Stimulated activated naive CD8-positive, alpha-beta T cell treated with anti-CD3 and anti-CD28 coated beads, Interleukin-15, Interleukin-2, amounts not matched to agents 100 U/mL and 50 U/mL, for 24 hours (primary cell): ENCODE data around the gene LYSMD2.

Experiments used
- ATAC-seq: fragments of 150-1000 bp; cut with Tn5 transposase; one replicate; pipeline ENCODE4 v1.10.0; 2021
- DNase-seq: peaks from one replicate; pipeline ENCODE4 v3.0.0; 2021

Gene LYSMD2

DNA sequence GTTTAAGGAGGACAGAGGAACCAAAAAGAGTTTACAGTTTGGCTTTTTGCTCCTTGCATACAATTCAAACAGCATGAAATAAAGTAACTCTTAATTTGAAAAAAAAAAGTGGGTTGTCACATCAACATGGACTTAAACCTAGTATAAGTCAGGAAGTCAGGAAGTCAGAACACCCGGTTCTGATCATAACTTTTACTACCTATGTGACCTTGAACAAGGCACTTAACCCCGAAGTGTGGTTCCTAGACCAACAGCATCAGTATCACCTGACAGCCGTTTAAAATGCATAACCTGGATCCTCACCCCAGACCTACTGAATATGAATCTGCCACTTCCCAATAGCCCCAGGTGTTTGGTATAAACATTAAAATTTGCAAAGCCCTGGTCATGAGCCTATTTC, 18.7 kb downstream of the LYSMD2 start:
- DNase-seq: no peak
- no peak for ATAC-seq

DNA sequence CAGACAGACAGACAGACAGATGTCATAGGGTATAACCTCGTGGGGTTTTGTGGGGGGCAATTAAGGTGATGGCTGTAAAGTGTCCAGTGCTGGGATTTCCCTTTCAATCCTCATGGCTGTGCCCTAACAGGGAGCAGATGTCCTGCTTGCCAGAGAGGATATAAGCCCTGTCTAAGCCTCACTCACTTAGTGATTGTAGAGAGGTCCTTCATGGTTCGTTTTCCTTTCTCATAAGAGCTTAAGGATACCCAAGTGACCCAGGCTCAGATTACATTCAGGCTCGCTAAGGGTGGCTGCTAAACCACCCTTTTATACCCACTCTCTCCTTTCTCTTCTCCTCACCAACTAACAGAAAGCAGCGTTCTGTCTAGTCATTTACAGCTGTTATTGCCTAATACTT, 19.2 kb downstream of the LYSMD2 start:
- ATAC-seq: no peak

DNA sequence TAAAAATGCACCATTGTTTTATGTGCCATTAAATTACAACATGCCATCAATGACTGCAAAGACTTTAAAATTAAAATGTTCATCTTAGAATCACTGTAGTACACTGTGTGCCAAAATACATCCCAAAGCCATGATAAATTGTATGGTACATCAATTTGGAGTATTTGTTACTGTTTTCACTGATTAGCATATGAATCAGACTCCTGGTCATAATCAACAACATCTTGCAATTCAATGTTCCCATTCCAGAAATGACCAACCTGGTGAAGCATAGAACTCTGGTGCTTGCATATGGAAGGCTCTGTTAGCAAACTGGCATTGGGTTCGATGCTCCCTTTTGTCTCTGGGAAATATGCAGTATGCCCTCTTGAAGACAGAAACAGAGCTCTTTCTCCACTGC, 22.5 kb downstream of the LYSMD2 start:
- no peak for DNase-seq

More for the DNA sequence above, 19.2 kb downstream of the LYSMD2 start:
- DNase-seq: no peak

DNA sequence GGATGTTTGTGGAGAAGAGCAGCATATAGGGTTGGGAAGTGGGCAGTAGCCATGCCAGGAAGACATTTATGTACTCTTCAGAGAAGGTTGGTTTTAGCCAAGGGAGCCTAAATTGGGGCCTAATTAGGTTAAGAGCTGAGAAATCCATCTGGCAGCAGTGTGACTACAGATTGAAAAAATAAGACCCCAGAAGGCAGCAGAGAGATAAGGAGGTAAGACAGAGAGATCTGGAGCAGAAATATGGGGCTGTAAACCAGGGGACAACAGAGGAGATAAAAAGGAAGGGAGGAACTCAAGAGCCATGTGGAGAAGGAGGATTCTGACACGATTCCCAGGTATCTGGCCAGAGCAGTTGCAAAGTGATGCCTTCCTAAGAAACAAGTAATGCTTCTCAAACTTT, 23.3 kb downstream of the LYSMD2 start:
- DNase-seq (no peak), ATAC-seq (no peak)

More for the DNA sequence above, 22.5 kb downstream of the LYSMD2 start:
- no peak for ATAC-seq

DNA sequence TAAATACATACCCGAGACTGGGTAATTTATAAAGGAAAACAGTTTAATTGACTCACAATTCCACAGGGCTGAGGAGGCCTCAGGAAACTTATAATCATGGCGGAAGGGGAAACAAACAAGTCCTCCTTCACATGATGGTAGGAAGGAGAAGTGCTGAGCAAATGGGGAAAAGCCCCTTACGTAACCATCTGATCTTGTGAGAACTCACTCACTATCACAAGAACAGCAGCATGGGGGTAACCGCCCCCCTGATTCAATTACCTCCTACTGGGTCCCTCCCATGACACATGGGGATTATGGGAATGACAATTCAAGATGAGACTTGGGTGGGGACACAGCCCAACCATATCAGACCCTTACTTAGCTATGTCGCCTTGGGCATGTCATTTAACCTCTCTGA, 28.4 kb downstream of the LYSMD2 start:
- DNase-seq (no peak), ATAC-seq (no peak)

DNA sequence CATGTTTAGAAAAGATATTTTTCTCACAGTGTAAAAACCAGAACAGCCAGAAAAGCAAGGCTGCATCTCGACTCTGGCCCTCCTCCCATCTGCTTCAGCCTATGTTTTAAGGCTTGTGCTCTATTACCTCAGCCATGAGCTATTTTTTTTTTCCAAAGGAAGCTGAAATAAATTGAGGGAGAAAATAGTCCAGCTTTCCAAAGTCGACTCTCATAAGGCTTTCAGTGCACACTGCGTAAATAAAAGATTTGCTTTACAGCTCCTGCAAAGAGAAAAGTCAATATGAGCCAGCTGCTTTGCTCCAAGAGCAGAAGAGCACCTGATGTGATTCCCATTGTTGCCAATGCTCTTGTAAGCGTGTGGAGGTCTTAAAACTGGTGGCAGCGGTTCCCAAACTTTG, 29.4 kb downstream of the LYSMD2 start:
- no peak for ATAC-seq
- DNase-seq: no peak

DNA sequence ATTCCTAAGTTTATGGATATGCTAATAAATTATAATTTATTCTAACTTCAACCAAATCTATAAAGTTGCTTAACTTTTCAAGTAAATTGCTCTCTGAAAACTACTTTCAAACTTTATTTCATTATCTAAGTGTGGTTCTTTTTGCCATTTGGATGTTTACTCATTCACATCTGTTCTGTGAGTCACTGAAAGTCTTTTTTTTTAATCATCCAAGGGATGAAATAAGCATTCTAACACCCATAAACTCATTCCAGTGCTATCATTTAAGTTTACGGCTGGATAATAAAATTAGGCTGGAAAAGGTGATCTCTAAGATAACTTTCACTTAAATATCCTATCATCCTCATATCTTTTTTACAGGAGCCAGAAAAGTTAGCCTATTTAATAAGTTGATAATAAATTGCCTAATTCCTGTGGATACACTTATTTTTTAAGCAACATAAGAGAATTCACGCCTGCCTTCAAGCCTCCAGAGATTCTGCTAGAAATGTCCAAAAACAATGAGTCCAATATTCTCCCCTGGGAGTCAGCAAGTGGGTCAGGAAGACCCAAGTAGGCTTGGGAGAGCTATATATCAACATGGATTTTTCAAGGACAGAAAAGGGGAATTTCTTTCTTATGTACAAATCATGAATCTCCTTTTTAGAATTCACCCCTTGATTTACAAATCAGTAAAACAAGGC, 30.4 kb downstream of the LYSMD2 start:
- no peak for ATAC-seq
- no peak for DNase-seq

DNA sequence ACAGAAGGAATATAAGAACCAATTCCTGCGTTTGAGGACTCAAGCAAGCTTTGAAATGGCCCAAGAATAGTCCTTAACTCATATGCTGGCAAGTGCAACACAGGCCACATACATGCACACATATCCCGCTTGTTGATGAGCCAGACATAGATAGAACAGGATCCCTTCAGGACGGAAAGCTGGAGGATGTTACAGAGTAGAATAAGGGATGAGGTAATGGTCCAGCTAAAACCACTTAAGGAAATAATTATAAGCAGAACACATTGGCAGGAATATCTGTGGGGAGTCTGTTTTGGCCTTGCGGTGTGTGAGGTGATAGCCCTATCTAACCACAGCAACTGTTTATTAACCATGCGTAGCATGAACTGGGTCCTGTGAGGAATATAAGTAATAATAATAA, 31.2 kb downstream of the LYSMD2 start:
- ATAC-seq (no peak), DNase-seq (no peak)

DNA sequence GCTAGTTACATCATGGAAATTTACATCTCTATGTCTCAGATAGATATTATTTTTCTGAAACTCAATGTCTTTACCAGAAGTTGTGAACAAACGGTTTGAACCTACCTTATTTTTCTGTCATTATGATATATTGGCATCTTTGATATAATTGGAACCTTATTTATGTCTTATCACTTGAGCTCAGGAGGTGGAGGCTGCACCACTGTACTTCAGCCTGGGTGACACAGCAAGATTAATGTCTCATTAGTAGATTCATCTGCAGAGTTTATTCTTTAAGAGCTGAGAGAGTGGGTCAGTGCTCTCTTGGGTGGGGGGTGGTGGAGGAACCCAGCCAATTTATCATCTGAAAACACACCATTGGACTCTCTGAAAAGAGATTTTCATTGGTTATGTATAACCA, 34.7 kb downstream of the LYSMD2 start:
- DNase-seq (no peak), ATAC-seq (no peak)

DNA sequence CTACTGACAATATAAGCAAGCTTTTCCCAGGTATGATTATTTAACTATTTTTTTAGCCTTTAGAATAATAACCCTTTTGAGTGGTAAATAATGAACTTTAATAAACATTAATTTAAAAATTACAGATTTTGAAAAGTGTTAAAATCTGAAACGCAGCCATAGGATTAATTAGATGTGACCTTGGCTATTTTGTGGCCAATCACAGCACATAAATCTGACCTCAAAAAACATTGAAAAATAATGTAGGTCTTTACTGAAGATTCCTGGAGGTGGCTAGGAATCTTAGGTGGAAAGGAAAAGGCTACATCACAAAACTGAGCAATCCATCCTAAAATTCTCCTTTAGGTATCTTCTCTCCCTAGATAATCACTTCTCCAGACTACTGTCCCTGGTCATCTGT, 38.1 kb downstream of the LYSMD2 start:
- ATAC-seq (no peak), DNase-seq (no peak)

DNA sequence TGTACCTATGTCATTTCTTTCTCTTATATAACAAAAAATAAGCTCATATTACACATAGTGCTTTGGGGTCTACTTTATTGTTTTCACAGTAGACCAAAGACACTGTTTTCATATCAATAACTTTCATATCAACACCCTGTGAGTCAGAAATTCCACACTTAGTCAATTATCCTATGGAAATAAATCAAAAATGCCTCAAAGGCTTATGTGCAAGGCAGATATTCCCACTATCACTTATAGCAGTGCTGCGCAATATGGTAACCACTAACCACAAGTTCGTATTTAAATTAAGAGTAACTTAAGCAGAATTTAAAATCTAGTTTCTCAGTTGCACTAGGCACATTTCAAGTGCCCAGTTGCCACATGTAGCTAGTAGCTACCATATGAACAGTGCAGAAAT, 40.3 kb downstream of the LYSMD2 start:
- no peak for DNase-seq
- ATAC-seq: no peak

DNA sequence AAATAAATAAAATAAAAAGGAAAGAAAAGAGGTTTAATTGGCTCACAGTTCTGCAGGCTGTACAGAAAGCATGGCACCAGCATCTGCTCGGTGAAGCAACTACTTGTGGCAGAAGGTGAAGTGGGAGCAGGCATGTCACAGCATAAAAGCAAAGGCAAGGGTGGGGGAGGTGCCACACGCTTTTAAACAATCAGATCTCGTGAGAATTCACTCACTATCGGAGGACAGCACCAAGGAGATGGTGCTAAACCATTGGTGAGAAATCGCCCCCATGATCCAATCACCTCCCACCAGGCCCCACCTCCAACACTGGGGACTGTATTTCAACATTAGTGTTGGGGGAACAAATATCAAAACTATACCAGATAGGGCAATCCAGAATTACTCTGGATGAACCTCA, 40.9 kb downstream of the LYSMD2 start:
- no peak for ATAC-seq
- no peak for DNase-seq

DNA sequence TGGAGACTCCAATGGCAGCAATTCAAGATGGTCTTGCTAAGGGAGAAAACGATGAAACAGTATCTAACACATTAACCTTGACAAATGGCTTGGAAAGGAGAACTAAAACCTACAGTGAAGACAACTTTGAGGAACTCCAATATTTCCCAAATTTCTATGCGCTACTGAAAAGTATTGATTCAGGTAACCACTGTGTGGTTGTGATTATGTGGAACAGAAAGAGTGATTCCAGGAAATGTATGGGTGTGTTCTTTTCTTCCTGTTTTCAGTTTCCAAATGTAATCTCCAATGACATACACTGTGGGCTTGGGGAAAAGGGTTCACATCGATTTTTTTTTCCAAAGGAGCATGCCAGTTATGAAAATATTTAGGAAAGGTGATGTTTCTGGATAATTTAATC, 45.3 kb downstream of the LYSMD2 start:
- no peak for ATAC-seq

DNA sequence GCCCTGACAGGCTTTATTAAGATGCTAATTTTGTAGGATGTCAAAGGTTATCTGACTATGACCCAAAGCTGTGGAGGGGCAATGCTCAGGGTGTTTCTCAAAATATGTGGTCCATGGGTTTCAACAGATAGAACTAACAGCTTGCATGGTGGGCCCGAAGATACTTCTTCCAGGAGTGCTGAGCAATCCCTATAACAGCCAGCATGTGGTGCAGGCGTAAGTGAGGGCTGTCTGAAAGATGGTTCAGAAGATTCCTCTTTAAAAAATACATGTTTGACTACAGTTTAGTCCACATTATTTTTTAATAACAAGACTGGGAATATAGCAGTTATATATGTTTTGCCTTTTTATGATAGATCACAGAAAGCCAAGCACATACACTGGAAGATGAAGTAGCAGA, 48.6 kb downstream of the LYSMD2 start:
- DNase-seq (no peak), ATAC-seq (no peak)

More for the DNA sequence above, 45.3 kb downstream of the LYSMD2 start:
- DNase-seq: no peak

DNA sequence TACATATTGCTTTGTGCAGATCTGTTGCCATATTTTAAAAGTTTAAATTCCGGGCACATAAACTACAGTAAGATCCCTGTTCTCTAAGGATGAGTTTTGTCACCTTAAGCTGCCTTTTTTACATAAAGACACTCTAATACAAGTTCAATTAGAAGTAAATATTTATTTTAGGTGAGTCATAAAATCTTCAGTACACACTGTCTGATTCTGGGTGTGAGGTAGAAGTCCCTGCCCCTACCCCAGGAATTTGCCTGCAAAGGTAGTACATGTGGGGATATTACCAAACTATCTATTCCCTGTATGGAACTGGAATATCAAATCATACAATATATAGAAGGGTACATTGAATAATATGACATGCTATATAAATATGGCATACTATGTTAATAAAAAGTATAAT, 49.9 kb downstream of the LYSMD2 start:
- ATAC-seq: no peak
- DNase-seq: no peak

DNA sequence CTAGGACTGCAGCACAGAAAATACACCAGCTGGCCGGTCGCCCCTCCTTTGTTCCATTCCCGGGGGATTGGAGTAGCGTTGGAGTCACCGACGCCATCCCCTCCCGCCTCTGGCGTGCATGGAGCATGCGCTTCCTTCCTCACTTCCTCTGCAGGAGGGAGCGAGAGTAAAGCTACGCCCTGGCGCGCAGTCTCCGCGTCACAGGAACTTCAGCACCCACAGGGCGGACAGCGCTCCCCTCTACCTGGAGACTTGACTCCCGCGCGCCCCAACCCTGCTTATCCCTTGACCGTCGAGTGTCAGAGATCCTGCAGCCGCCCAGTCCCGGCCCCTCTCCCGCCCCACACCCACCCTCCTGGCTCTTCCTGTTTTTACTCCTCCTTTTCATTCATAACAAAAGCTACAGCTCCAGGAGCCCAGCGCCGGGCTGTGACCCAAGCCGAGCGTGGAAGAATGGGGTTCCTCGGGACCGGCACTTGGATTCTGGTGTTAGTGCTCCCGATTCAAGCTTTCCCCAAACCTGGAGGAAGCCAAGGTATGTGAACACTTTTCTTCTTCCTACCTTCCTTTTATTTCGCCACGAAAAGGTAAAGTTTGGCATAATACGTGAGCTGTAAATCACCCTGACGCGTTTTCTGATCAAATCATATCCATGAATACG, 56.0 kb downstream of the LYSMD2 start, which contains the start of gene SCG3:
SCG3 (plus strand) TSS at position 201 of the 661 bp plus-strand sequence; CDS start at position 454, 253 bp downstream.
- ATAC-seq (peak; percentile 78), DNase-seq (peak; percentile 80)

DNA sequence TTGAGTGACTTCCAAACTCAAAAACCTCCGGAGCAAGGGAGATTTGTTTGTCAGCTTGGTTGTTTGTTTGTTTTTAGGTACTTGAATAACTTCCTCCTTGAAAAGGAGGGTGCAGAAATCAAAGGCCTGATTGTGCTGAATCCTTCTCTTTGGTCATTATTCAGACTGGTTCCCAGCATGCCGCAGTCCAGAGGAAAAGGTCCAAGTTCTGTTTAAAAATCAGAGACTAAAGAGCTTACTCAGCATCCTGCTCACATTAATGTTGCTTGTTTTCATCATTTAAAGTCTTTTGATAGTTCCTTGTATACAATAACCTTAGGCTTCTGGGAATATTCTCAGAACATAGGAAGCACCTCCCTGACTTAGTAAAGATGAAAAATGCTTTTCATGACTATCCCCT, 57.1 kb downstream of the LYSMD2 start:
- ATAC-seq (no peak), DNase-seq (no peak)

DNA sequence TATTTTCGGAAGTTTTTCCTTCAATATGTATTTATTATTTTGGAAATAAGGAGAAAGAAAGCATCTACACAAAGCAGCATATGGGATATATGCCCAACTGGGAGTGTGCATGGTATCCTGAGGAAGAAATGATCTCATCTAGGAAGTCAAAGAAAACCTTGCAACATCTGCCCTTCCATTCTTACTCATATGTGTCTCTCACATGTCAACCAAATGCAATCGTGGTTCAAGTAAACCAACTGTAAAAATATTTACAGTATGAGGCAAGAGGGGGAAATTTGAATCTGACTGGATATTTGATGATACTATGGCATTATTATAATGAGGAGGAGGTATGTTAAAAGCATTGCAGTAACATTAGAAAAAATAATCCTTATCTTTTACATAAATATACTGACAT, 59.4 kb downstream of the LYSMD2 start:
- DNase-seq (no peak), ATAC-seq (no peak)

DNA sequence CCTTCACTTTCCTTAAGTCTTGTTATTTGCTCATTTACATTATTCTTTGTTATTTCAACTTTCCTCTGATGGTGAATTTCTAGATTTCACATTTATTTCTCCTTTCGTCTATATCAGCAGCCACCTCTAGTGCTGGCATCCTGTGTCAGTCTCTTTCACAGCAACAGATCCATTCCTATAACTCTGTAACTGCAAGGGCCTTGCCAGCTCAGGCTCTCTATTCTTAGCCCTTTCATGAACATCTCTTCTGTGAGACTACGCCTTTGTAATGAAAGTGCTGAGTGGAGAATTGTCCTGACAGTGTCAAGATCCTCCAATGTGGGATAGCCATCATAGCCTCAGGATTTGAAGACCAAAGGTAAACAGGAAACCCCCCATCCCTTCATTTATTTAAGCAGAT, 60.0 kb downstream of the LYSMD2 start:
- ATAC-seq (no peak), DNase-seq (no peak)

DNA sequence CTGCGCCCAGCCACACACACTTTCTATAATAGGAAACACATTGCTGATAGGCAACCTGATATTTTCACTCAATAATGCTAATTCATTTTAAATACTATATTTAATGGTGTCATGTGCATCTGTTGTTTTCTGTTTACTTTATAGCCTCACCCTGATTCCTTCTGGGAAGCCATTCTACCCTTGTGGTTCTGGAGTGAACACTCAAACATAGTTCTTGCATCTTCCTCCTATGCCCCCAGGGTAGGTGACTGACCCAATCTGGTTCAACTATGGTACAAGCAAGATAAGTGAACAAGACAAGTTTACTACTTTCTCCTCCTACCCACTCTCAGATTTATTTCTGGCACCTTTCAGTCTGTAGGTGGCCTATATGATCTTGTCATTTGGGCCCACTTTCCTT, 60.4 kb downstream of the LYSMD2 start:
- ATAC-seq (no peak), DNase-seq (no peak)

DNA sequence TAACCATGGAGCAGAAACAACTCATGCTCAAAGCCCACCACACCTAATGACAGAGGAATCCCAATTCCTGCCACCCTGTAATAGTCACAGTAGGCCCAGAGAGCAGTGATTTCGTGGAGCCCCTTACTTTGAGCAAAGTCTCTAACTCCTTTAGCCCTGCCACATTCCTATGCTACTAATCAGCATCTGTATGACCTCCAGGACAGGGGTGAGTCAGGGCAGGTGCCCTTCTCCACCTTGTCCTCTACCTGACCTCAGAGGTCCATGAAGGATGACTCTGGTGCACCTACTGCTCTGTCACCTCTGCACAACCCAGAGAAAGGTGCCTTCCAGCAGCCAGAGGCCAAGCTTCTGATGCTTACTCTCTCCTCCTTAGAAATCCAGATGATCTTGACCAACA, 62.2 kb downstream of the LYSMD2 start:
- DNase-seq (no peak), ATAC-seq (no peak)
